Mesothelial cell of epicardium (in vitro differentiated cells): ENCODE measurements around the gene DMXL1. TPM values are rescaled to one million over a fixed set of nuclear protein-coding genes. Genes with fewer than 3 reads are reported as not detected.
A peak's percentile ranks its signal among the peaks of the same experiment; 100 is the strongest.

Experiments used
- DNase-seq, 2 experiments: peaks; one replicate each; pipeline ENCODE4 v3.0.0; 2021; ENCODE audit warnings: low spot score in 2 of 2; ENCODE audit not compliant: unreplicated experiment in 2 of 2
- H3K27ac Mint-ChIP-seq: 2 replicates; pipeline ENCODE4 v1.8.0; 2021; ENCODE audit warnings: mixed read lengths
- H3K27me3 Mint-ChIP-seq: 2 replicates; pipeline ENCODE4 v1.8.0; 2021; ENCODE audit warnings: low read depth, mixed read lengths
- H3K36me3 Mint-ChIP-seq: 2 replicates; pipeline ENCODE4 v1.8.0; 2021; ENCODE audit warnings: mixed read lengths
- H3K4me1 Mint-ChIP-seq: 2 replicates; pipeline ENCODE4 v1.8.0; 2021; ENCODE audit warnings: mixed read lengths
- H3K4me3 Mint-ChIP-seq: 2 replicates; pipeline ENCODE4 v1.8.0; 2021; ENCODE audit warnings: mild to moderate bottlenecking, moderate library complexity, mixed read lengths
- H3K9me3 Mint-ChIP-seq: 2 replicates; pipeline ENCODE4 v1.8.0; 2021; ENCODE audit warnings: mixed read lengths
- total RNA-seq: library from RNA; stranded (reverse); gene quantifications from 3 replicates; pipeline ENCODE4 v1.2.1, GENCODE V29; 2021
- TF ChIP-seq, protein P1 (sequence below): fragments of 200-600 bp; sonication (generic); IDR thresholded peaks from one replicate; pipeline ENCODE4 v1.5.0; 2021; ENCODE audit warnings: antibody characterized with exemption; ENCODE audit not compliant: unreplicated experiment

DMXL1 gene
- total RNA-seq, 1 donor from 2014 or later = 74.9 TPM

DNA sequence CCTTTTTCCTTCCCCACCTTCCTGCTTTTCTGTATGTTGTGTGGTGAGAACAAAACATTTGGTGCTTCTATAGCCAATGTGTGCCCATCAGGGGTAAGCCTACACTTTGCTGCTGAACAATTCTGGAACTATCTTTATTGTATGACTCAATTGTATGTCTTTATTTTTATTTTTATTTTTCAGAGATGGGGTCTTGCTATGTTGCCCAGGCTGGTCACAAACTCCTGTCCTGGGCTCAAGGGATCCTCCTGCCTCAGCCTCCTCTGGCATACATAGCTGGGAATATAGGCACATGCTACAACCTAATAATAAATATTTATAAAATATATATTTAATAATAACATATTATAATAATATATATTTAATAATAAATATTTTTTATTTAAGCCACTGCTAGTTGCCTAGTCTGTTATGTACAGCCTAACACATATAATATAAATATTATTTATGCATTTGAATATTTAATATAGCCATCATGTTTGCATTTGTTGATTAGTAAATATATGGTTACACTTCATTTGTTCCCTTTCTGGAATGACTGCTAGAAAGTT is 11.8 kb upstream of the DMXL1 start:
- TF ChIP-seq, protein P1, sequence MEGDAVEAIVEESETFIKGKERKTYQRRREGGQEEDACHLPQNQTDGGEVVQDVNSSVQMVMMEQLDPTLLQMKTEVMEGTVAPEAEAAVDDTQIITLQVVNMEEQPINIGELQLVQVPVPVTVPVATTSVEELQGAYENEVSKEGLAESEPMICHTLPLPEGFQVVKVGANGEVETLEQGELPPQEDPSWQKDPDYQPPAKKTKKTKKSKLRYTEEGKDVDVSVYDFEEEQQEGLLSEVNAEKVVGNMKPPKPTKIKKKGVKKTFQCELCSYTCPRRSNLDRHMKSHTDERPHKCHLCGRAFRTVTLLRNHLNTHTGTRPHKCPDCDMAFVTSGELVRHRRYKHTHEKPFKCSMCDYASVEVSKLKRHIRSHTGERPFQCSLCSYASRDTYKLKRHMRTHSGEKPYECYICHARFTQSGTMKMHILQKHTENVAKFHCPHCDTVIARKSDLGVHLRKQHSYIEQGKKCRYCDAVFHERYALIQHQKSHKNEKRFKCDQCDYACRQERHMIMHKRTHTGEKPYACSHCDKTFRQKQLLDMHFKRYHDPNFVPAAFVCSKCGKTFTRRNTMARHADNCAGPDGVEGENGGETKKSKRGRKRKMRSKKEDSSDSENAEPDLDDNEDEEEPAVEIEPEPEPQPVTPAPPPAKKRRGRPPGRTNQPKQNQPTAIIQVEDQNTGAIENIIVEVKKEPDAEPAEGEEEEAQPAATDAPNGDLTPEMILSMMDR = no peak

DNA sequence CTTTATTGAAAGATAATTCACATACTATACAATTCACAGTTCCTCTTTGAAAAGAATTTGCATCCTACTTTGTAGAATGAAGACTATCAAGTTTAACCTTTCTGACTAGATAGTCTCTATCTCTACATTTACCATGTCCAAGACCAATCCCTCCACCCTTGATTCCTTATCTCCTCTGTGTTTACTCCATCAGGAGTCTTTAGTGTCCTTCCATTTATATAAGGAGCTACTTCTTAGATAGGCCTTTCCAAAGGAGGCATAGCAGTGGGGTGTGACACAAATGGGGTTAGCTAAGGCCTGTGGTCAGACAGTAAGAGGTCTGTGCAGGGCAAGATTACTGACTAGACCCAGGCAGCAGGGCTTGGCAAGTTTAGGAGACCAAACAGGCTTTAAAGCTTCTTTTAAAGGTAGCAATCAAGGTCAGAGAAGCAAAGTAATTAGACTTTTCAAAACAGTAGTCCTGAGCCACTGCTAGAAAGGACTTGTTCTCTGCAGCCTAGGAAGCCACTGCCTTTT is 11.1 kb upstream of the DMXL1 start:
- Mint-ChIP-seq H3K36me3 (no peaks in the 10 kb centered on the region), H3K27me3 (no peaks in the 10 kb centered on the region), H3K9me3 (no peaks in the 10 kb centered on the region), H3K27ac (no peak overlapping the region), H3K4me3 (no peak overlapping the region), H3K4me1 (peaks cover 7% of the 10 kb centered on the region)
- TF ChIP-seq, protein P1 = no peak
- no peak for DNase-seq

More for the DNA sequence above, 11.8 kb upstream of the DMXL1 start:
- H3K27ac Mint-ChIP-seq = no peak overlapping the region
- no peaks in the 10 kb centered on the region for H3K27me3 Mint-ChIP-seq
- H3K4me3 Mint-ChIP-seq = no peak overlapping the region
- no peaks in the 10 kb centered on the region for H3K9me3 Mint-ChIP-seq
- peaks cover 4% of the 10 kb centered on the region for H3K4me1 Mint-ChIP-seq
- no peak for DNase-seq
- H3K36me3 Mint-ChIP-seq = no peaks in the 10 kb centered on the region

DNA sequence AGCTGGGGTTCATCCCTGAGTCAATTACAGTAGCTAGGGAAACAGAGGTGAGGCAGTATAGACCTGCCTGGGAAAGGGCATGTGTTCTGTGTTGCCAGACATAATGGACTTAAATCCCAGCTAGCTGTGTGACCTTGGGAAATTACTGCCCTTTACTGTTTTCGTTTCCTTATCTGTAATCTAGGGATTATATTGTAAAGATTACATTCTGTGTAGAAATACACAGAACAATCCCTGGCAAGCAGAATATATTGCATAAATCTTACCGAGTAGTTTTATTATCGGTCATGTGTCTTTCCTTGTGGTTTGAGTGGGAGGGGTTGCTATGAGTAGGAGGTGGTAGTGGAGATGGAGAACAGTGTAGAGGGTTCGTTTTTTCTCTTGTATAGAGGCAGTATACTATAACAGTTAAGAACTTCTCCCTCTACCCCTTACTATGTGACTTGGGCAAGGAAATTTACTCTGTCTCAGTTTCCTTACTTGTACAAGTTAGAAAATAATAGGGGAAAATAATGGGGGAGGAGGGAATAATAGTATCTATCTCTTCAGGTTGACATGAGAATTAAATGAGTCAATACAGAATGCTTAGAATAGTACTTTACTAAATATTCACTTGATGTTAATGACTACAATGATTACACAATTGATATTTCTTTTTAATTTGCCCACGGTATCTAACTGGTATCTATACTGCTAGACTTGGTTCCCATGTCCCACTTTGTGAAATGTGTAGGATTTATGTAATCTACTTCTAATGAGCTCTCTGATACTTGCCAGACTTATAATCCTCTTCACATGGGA is 7.1 kb upstream of the DMXL1 start:
- H3K9me3 Mint-ChIP-seq = no peaks in the 10 kb centered on the region
- peaks cover 10% of the 10 kb centered on the region for H3K4me1 Mint-ChIP-seq
- no peak for DNase-seq
- H3K36me3 Mint-ChIP-seq = no peaks in the 10 kb centered on the region
- TF ChIP-seq, protein P1 = no peak
- H3K27me3 Mint-ChIP-seq = no peaks in the 10 kb centered on the region
- peak overlapping the region; percentile 57 for H3K27ac Mint-ChIP-seq
- no peak overlapping the region for H3K4me3 Mint-ChIP-seq

DNA sequence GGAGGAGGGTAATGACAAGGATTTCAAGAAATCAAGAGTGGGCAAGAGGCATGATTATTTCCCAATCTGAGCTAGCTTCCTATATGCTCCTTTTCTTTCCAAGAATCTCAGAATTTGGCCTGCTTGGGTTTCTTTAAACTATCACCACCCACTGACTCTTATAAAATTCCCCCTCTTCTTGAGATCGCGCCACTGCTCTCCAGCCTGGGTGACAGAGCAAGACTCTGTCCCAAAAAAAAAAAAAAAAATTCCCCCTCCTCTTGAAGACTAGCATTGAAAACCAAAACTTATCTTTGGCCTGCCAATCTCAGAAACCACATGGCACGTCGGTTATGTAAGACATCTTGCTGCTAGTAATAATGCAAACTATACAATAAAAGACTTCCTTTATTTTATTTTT is 3.4 kb upstream of the DMXL1 start:
- Mint-ChIP-seq H3K27ac (no peak overlapping the region), H3K9me3 (no peaks in the 10 kb centered on the region), H3K4me1 (peaks cover 14% of the 10 kb centered on the region), H3K27me3 (no peaks in the 10 kb centered on the region), H3K36me3 (no peaks in the 10 kb centered on the region), H3K4me3 (no peak overlapping the region)
- TF ChIP-seq, protein P1 = no peak
- DNase-seq = no peak

DNA sequence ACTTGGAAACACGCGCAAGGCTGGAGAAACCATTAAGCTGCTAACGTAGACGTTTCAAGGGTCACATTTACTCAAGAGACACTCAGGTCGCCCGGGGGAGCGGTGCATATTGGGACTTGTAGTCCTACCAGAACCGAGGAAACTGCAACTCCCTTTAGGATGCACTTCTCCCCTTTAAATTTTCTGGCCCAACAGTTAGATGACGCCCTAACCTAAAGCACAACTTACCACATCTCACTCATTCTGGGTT is 384 bp upstream of the DMXL1 start:
- peak overlapping the region; percentile 96 for H3K4me3 Mint-ChIP-seq
- peaks cover 29% of the 10 kb centered on the region for H3K4me1 Mint-ChIP-seq
- TF ChIP-seq, protein P1 = no peak
- no peaks in the 10 kb centered on the region for H3K36me3 Mint-ChIP-seq
- no peaks in the 10 kb centered on the region for H3K27me3 Mint-ChIP-seq
- DNase-seq = no peak
- H3K27ac Mint-ChIP-seq = peak overlapping the region; percentile 98
- H3K9me3 Mint-ChIP-seq = no peaks in the 10 kb centered on the region
